NCI-H2029 treated with DMSO at 0.1 percent for 48 hours (cell line): ENCODE measurements around the gene RFT1.
A peak's percentile ranks its signal among the peaks of the same experiment; 100 is the strongest.

ENCODE experiments used
- DNase-seq: peaks from one replicate; lab custom pipeline; 2025; lab: John Stamatoyannopoulos, UW

The RFT1 gene

GRCh38 chr3:53130179-53131061 is at the start of gene RFT1:
Gene RFT1 (minus strand): TSS chr3:53130435. CDS start chr3:53130400, 35 bp downstream.
- peak; percentile 81 for DNase-seq

GRCh38 chr3:53179580-53179979 is 49.3 kb upstream of the RFT1 start:
- no peak for DNase-seq

GRCh38 chr3:53178246-53178645 is 48.0 kb upstream of the RFT1 start:
- DNase-seq: no peak

- no peak for DNase-seq
These were observed 45.6 kb upstream of the RFT1 start for GRCh38 chr3:53175613-53176540.

- DNase-seq: no peak
These were observed 44.4 kb upstream of the RFT1 start for GRCh38 chr3:53174346-53175250.

GRCh38 chr3:53173107-53173506 is 42.9 kb upstream of the RFT1 start:
- no peak for DNase-seq

- no peak for DNase-seq
These were observed 41.7 kb upstream of the RFT1 start for GRCh38 chr3:53171827-53172505.

GRCh38 chr3:53171064-53171418 is 40.8 kb upstream of the RFT1 start:
- no peak for DNase-seq

- DNase-seq: no peak
These were observed 40.3 kb upstream of the RFT1 start for GRCh38 chr3:53170325-53171063.

GRCh38 chr3:53169832-53170324 is 39.6 kb upstream of the RFT1 start:
- no peak for DNase-seq

GRCh38 chr3:53169045-53169831 is 39.0 kb upstream of the RFT1 start:
- DNase-seq: no peak

GRCh38 chr3:53168175-53168923 is 38.1 kb upstream of the RFT1 start:
- DNase-seq: no peak

GRCh38 chr3:53167418-53168174 is 37.4 kb upstream of the RFT1 start:
- DNase-seq: no peak

GRCh38 chr3:53166781-53167291 is 36.6 kb upstream of the RFT1 start:
- DNase-seq: no peak

- DNase-seq: no peak
These were observed 36.0 kb upstream of the RFT1 start for GRCh38 chr3:53166206-53166605.

GRCh38 chr3:53164911-53165310 is 34.7 kb upstream of the RFT1 start:
- no peak for DNase-seq

- no peak for DNase-seq
These were observed 33.5 kb upstream of the RFT1 start for GRCh38 chr3:53163444-53164387.
